A204.1 (cell line): Measurements from ENCODE around the gene UNC13B.

Source experiments
- FAIRE-seq: peaks from 2 replicates; lab custom pipeline; 2012; peaks lifted over from hg19 to GRCh38; lab: Jason Lieb, UNC

Gene UNC13B

GRCh38 chr9:35436933-35437332 lies 275.1 kb downstream of the UNC13B start:
- FAIRE-seq = no peak

- no peak for FAIRE-seq
These were observed 284.2 kb downstream of the UNC13B start for GRCh38 chr9:35446012-35446411.

GRCh38 chr9:35448496-35448895 lies 286.7 kb downstream of the UNC13B start:
- no peak for FAIRE-seq

GRCh38 chr9:35452481-35452880 lies 290.7 kb downstream of the UNC13B start:
- no peak for FAIRE-seq

DNA sequence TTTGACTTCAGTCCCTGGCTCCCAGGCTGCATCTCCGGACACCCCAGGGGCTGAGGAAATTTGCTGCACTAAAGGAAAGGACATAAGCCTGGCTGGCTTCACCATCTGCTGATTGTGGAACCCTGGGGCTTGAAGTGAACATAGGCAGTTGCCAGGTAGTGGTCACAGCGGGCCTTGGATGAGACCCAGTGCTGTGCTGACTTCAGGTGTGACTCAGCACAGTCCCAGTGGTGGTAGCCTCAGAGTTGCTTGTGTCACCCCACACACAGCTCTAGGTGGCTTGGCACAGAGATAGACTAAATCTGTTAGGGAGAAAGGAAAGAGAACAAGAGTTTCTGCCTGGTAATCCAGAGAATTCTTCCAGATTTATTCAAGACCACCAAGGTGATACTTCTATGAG lies 292.0 kb downstream of the UNC13B start:
- FAIRE-seq = no peak
